Esophagus squamous epithelium (tissue), 5 donors: ENCODE data around the gene RBM17. TPM values are rescaled to one million over a fixed set of nuclear protein-coding genes. Genes with fewer than 3 reads are reported as not detected.

Experiments used
- DNase-seq: peaks from one replicate; lab custom pipeline; 2025; lab: John Stamatoyannopoulos, UW
- H3K27ac ChIP-seq, 4 donors: fragments of 200-600 bp; sonication (generic); one replicate each; pipeline ENCODE4 v1.5.1; 2016 to 2019; ENCODE audit warnings: mild to moderate bottlenecking in 1 of 4
- H3K27me3 ChIP-seq, 4 donors: fragments of 200-600 bp; sonication (generic); 1 replicate in 3 of 4; 2 replicates in 1 of 4; pipeline versions ENCODE4 v1.5.1 to v1.6.0; 2017 to 2021; ENCODE audit warnings: antibody characterized with exemption in 1 of 4
- H3K36me3 ChIP-seq, 3 donors: fragments of 200-600 bp; sonication (generic); one replicate each; pipeline ENCODE4 v1.5.1; 2016 to 2019
- H3K4me1 ChIP-seq, 3 donors: fragments of 200-600 bp; sonication (generic); one replicate each; pipeline ENCODE4 v1.5.1; 2017 to 2019
- H3K4me3 ChIP-seq, 4 donors: fragments of 200-600 bp; sonication (generic); 1 replicate in 3 of 4; 2 replicates in 1 of 4; pipeline ENCODE4 v1.5.1; 2016 to 2019; ENCODE audit warnings: mild to moderate bottlenecking in 2 of 4, moderate library complexity in 1 of 4
- H3K9me3 ChIP-seq, 3 donors: fragments of 200-600 bp; sonication (generic); one replicate each; pipeline ENCODE4 v1.5.1; 2016 to 2019
- CTCF ChIP-seq, 6 experiments: fragments of 450-650 bp in 4 of 6; fragments of 200-600 bp in 2 of 6; sonication (generic) in 2 of 6; IDR thresholded peaks; one replicate each; pipeline ENCODE4 v1.5.1; 2016 to 2019; ENCODE audit warnings: antibody characterized with exemption in 6 of 6, mild to moderate bottlenecking in 4 of 6, moderate library complexity in 4 of 6
- POLR2A ChIP-seq, 4 donors: fragments of 450-650 bp; IDR thresholded peaks; one replicate each; pipeline ENCODE4 v1.6.1; 2017; ENCODE audit warnings: antibody characterized with exemption in 4 of 4, mild to moderate bottlenecking in 4 of 4, moderate library complexity in 3 of 4
- WGBS, 2 donors: methylation state at CpG; one replicate each; pipeline ENCODE4 v1.1.5; 2018; 5-methylcytosine and 5-hydroxymethylcytosine counted together
- intact Hi-C: fragments of 100-400 bp; cut with DNase I; formaldehyde crosslinking; loops from one replicate; pipeline ENCODE4 v1.15.0; 2022
- total RNA-seq, 4 donors: library from RNA; depleted of rRNA; stranded (reverse); fragments of >200 nt; gene quantifications; one replicate each; pipeline ENCODE4 v1.1.0, GENCODE V29; 2016
- donor health status: DM: yes; HTN: yes; CAD: no.

Gene RBM17
- total RNA-seq, 4 donors from 2014 or later: 35.7 to 61.8 (median 39.4) TPM

DNA sequence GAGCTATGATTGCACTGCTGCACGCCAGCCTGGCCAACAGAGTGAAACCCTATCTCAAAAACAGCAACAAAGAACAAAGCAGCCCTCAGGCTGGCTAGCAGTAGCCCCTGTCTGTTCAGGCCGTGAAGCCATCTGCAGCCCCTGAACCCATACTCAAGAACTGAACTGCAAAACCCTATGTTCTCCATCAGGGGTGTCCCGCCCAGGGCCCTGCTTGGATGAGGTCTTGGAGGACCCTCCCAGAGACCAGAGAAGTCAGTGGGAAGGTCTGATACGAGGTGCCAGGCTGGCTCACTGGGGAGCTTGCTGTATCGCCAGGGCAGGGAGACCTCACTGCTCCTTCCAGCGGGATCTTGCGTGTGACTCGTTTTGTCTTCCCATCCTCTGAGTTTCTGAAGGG, 39.3 kb downstream of the RBM17 start:
- DNase-seq: no peak
- no peak overlapping the region for H3K4me3 ChIP-seq
- 93 to 100% methylated on average over 2 to 6 of the region's 8 CpGs for WGBS, 2 donors
- peaks cover 18 to 54% (median 30%) of the 10 kb centered on the region in 3 donors for H3K4me1 ChIP-seq
- TF ChIP-seq CTCF (IDR thresholded peaks at IDR 0.05) (no peak), POLR2A (IDR thresholded peaks at IDR 0.05) (no peak)
- intact Hi-C loops: no loop called here
- no peak overlapping the region for H3K27ac ChIP-seq
- no peaks in the 10 kb centered on the region for H3K9me3 ChIP-seq
- H3K27me3 ChIP-seq: peaks cover 0 to 7% (median 0%) of the 10 kb centered on the region in 4 donors
- no peaks in the 10 kb centered on the region for H3K36me3 ChIP-seq

- WGBS, 2 donors: 16 to 45% methylated on average over 8 to 11 of the region's 15 CpGs
- no peak for DNase-seq
- peaks cover 0 to 7% (median 0%) of the 10 kb centered on the region in 4 donors for H3K27me3 ChIP-seq
- peak overlapping the region in 1 of 4 donors; percentile 40 for H3K4me3 ChIP-seq
- H3K9me3 ChIP-seq: no peaks in the 10 kb centered on the region
- peak overlapping the region in 2 of 4 donors; percentile 18 to 28 for H3K27ac ChIP-seq
- peaks cover 18 to 47% (median 30%) of the 10 kb centered on the region in 3 donors for H3K4me1 ChIP-seq
- TF ChIP-seq CTCF (IDR thresholded peaks at IDR 0.05): no peak
- TF ChIP-seq POLR2A (IDR thresholded peaks at IDR 0.05): no peak
- intact Hi-C loops: no loop called here
- H3K36me3 ChIP-seq: no peaks in the 10 kb centered on the region
These were observed 39.9 kb downstream of the RBM17 start for GRCh38 chr10:6128591-6129251.

DNA sequence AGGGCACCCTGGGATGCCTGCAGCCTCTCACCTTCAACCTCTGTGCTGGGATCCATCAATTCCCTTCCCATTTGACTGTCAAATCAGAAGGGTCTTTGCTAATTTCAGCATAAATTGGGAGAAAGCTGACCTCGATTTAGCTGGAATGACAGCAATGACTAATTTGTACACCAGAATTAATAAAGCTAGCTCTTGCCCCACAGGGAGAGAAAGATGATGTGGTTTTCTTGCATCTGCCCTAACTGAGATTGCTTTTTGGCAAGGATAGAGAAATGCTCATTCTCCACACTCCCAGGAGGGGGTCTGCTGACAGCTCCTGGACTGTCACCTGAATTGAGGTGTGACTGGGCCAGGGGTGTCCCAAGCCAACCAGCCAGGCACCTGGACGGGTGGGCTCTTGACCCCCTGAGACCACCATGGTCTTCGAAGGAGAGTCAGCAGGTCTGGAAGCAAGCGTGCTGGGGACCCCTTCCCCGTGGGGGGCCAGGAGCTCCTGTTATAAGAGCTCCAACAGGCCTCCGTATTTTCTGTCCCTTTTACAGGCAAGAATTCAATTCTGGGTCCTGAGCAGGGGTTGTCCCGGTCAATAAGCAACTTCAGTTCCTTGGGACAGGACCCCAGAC, 42.1 kb downstream of the RBM17 start:
- intact Hi-C loops: no loop called here
- no peaks in the 10 kb centered on the region for H3K9me3 ChIP-seq
- DNase-seq: no peak
- WGBS, 2 donors: 65 to 90% methylated on average over 6 to 7 of the region's 7 CpGs
- H3K4me3 ChIP-seq: no peak overlapping the region
- peaks cover 10 to 25% (median 17%) of the 10 kb centered on the region in 3 donors for H3K4me1 ChIP-seq
- no peaks in the 10 kb centered on the region for H3K36me3 ChIP-seq
- peaks cover 0 to 22% (median 0%) of the 10 kb centered on the region in 4 donors for H3K27me3 ChIP-seq
- H3K27ac ChIP-seq: no peak overlapping the region
- no peak for TF ChIP-seq POLR2A (IDR thresholded peaks at IDR 0.05)
- no peak for TF ChIP-seq CTCF (IDR thresholded peaks at IDR 0.05)

DNA sequence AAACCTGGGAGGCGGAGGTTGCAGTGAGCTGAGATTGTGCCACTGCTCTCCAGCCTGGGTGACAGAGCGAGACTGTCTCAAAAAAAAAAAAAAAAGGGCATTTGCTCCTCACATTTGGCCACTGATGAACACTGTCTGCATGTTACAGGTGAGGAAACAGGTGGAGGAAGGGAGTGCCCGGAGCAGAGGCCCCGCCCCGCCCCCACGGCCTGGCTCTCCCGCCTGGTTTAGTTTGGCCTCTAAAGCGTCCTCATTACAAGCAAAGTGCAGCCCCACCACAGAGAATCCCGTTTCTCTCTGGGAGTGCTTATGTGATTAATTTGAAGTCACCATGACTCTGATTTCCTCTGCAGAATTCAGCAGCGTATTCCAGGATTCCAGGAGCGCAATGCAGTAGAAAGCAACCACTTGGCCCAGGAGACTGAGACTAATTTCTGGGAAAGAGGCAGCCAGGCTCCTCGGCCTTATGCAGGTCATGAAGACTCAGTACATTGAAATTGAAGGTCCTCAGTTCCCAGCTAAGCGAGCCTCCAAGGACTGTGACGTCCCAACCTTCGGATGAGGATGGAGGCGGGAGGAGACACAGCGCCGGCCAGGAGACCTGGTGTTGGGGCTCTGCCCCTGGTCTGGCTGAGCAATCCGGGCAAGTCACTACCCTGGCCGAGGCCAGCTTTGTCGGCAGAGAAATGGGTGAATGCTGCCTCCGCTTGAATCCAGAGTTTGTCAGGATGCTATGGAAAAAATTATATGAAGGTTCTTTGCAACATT, 44.7 kb downstream of the RBM17 start:
- Histone ChIP-seq H3K36me3 (no peaks in the 10 kb centered on the region), H3K9me3 (no peaks in the 10 kb centered on the region), H3K4me1 (peaks cover 14 to 29% (median 14%) of the 10 kb centered on the region in 3 donors), H3K4me3 (no peak overlapping the region), H3K27ac (no peak overlapping the region), H3K27me3 (peaks cover 0 to 48% (median 0%) of the 10 kb centered on the region in 4 donors)
- no peak for TF ChIP-seq CTCF (IDR thresholded peaks at IDR 0.05)
- TF ChIP-seq POLR2A (IDR thresholded peaks at IDR 0.05): no peak
- intact Hi-C loops: no loop called here
- no peak for DNase-seq
- WGBS, 2 donors: 76 to 85% methylated on average over 16 to 18 of the region's 22 CpGs
